ENCODE data around the gene CDC25C.

The CDC25C gene

DNA sequence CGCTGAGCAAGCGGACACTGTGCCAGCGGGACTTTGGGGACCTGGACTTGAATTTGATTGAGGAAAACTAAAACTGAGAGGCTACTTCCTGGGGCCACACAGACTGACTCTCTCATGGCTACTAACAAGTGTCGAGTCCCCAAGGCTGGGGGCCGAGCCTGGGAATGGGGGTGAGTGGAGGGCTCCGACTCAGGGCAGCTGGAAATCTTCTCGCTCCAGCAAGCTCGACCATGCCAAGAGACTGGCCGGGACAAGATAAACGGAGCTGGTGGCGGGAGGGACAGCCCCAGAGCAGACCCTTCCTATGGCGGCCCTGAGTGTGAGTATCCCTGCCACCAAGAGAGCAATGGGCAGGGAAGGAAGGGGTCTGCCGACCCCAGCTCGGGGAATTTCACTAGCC, 15.3 kb upstream of the CDC25C start:
- Histone ChIP-seq H3K4me1 (peaks cover 0 to 46% (median 23%) of the 10 kb centered on the region in 4 donors), H3K36me3 (peaks cover 46 to 70% (median 68%) of the 10 kb centered on the region in 3 donors), H3K4me3 (no peak overlapping the region), H3K9me3 (no peaks in the 10 kb centered on the region), H3K27ac (no peak overlapping the region), H3K27me3 (no peaks in the 10 kb centered on the region)
- intact Hi-C loops (cut with DNase I; ENCODE audit: low total_unique reads): no loop called here
- TF ChIP-seq, protein P1, sequence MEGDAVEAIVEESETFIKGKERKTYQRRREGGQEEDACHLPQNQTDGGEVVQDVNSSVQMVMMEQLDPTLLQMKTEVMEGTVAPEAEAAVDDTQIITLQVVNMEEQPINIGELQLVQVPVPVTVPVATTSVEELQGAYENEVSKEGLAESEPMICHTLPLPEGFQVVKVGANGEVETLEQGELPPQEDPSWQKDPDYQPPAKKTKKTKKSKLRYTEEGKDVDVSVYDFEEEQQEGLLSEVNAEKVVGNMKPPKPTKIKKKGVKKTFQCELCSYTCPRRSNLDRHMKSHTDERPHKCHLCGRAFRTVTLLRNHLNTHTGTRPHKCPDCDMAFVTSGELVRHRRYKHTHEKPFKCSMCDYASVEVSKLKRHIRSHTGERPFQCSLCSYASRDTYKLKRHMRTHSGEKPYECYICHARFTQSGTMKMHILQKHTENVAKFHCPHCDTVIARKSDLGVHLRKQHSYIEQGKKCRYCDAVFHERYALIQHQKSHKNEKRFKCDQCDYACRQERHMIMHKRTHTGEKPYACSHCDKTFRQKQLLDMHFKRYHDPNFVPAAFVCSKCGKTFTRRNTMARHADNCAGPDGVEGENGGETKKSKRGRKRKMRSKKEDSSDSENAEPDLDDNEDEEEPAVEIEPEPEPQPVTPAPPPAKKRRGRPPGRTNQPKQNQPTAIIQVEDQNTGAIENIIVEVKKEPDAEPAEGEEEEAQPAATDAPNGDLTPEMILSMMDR (IDR thresholded peaks at IDR 0.05): no peak
- DNase-seq: no peak

DNA sequence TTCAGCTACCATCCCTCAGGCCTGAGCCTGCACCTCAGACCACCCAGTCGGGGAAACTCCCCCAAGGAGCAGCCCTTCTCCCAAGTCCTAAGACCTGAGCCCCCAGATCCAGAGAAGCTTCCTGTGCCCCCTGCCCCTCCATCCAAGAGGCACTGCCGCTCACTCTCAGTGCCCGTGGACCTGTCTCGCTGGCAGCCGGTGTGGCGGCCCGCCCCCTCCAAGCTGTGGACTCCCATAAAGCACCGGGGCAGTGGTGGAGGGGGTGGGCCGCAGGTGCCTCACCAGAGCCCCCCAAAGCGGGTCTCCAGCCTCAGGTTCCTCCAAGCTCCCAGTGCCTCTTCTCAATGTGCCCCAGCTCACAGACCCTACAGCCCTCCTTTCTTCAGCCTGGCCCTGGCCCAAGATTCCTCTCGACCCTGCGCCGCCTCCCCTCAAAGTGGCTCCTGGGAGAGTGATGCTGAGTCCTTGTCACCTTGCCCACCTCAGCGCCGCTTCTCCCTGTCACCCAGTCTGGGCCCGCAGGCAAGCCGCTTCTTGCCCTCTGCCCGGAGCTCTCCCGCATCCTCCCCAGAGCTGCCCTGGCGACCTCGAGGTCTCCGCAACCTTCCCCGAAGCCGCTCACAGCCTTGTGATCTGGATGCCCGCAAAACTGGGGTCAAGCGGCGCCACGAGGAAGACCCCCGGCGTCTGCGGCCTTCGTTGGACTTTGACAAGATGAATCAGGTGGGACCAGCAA, 13.5 kb upstream of the CDC25C start:
- TF ChIP-seq, protein P1 (IDR thresholded peaks at IDR 0.05): no peak
- intact Hi-C loops (cut with DNase I; ENCODE audit: low total_unique reads): no loop called here

DNA sequence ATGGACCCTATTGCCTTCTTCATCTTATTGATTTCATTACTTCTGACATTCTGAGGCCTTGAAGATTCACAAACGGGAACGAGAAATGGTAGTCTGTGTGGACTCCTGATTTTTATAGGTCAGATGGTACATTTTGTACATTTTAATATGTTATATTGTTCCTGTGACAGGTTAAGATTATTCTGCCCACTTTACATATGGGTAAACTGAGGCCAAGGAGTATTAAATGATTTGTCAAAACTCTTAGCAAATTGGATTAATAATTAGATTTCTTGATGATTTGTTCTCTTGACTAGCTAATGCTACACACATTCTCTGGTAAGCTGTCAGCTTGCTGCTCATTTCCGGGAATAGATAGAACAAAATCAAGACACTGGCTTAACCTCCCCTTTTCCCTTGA, 8.4 kb upstream of the CDC25C start:
- Histone ChIP-seq H3K4me3 (peak overlapping the region in 1 of 2 donors; percentile 80), H3K4me1 (peaks cover 0 to 35% (median 24%) of the 10 kb centered on the region in 4 donors), H3K27ac (peak overlapping the region; percentile 95 to 98), H3K36me3 (peaks cover 19 to 40% (median 27%) of the 10 kb centered on the region in 3 donors), H3K9me3 (no peaks in the 10 kb centered on the region), H3K27me3 (no peaks in the 10 kb centered on the region)
- TF ChIP-seq, protein P1 (IDR thresholded peaks at IDR 0.05): no peak
- no peak for DNase-seq
- intact Hi-C loops (cut with DNase I; ENCODE audit: low total_unique reads): no loop called here

More for the DNA sequence above, 13.5 kb upstream of the CDC25C start:
- Histone ChIP-seq H3K4me3 (no peak overlapping the region), H3K4me1 (peaks cover 0 to 45% (median 31%) of the 10 kb centered on the region in 4 donors), H3K36me3 (peaks cover 46 to 78% (median 70%) of the 10 kb centered on the region in 3 donors), H3K27ac (no peak overlapping the region), H3K27me3 (no peaks in the 10 kb centered on the region), H3K9me3 (no peaks in the 10 kb centered on the region)
- DNase-seq: peak in 1 of 2 donors; percentile 65

DNA sequence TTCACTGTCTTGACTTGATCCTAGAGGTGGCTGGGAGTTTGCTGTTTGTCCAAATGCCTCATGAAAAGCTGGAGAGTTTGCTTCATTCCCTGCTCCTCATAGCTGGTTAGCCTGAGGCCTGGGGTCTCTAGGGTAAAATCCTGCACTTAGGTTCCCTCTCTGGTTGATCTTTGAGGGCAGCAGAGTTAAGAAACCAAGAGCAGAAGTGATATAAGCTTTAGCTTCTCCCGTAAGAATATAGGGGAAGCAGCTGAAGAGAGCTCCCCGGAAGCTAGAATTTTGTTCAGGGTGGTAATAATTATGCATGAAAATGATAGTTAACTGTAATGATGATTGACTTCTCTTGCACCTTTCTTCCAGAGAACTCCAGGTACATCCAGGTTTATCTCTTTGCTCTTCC, 7.9 kb upstream of the CDC25C start:
- TF ChIP-seq, protein P1 (IDR thresholded peaks at IDR 0.05): no peak
- Histone ChIP-seq H3K36me3 (peaks cover 14 to 34% (median 22%) of the 10 kb centered on the region in 3 donors), H3K4me1 (peaks cover 0 to 35% (median 24%) of the 10 kb centered on the region in 4 donors), H3K27me3 (no peaks in the 10 kb centered on the region), H3K27ac (peak overlapping the region; percentile 95 to 98), H3K9me3 (no peaks in the 10 kb centered on the region), H3K4me3 (peak overlapping the region; percentile 80 to 97)
- DNase-seq: no peak
- intact Hi-C loops (cut with DNase I; ENCODE audit: low total_unique reads): no loop called here

DNA sequence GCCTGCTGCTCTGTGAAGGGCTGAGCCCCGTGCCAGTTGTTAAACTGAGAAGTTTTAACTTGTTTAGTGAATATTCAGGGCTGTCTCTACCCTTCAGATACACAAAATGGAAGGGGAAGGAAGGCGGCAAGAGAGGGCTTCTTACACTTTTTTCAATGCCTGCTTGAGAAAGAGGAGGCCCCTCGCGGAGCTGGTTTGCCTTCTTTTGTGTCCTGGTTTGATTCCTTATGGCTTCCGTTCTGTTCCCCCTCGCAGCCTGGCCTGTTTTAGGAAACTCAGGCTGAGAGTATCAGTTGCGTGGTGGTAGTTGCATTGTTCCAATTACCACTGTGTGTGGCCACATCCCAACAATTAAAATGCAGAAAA, 7.5 kb upstream of the CDC25C start:
- Histone ChIP-seq H3K9me3 (no peaks in the 10 kb centered on the region), H3K36me3 (peaks cover 12 to 30% (median 18%) of the 10 kb centered on the region in 3 donors), H3K4me3 (peak overlapping the region; percentile 80 to 97), H3K27me3 (no peaks in the 10 kb centered on the region), H3K4me1 (peaks cover 0 to 35% (median 24%) of the 10 kb centered on the region in 4 donors), H3K27ac (peak overlapping the region; percentile 95 to 98)
- TF ChIP-seq, protein P1 (IDR thresholded peaks at IDR 0.05): no peak
- DNase-seq: no peak
- intact Hi-C loops (cut with DNase I; ENCODE audit: low total_unique reads): no loop called here

Data from tibial artery (tissue), 4 donors.